ENCODE measurements around the gene TTC33.
"Not testable (repeated sequence)": the region's sequence is repeated elsewhere in the genome, so short reads cannot be mapped to it uniquely, and the experiment has no call there.

TTC33 gene

GRCh38 chr5:40716000-40716399 lies 39.8 kb downstream of the TTC33 start:
- no peak for DNase-seq

GRCh38 chr5:40714001-40714400 lies 41.8 kb downstream of the TTC33 start:
- no peak for DNase-seq

GRCh38 chr5:40710575-40710974 lies 45.2 kb downstream of the TTC33 start:
- DNase-seq, result not testable (repeated sequence)

- DNase-seq, result not testable (repeated sequence)
Observed at GRCh38 chr5:40705484-40705883, 50.3 kb downstream of the TTC33 start.

GRCh38 chr5:40702027-40702426 lies 53.7 kb downstream of the TTC33 start:
- not testable (repeated sequence) for DNase-seq

GRCh38 chr5:40700116-40700782 lies 55.5 kb downstream of the TTC33 start:
- no peak for DNase-seq

- DNase-seq, result no peak
Observed at GRCh38 chr5:40694433-40694832, 61.3 kb downstream of the TTC33 start.

- no peak for DNase-seq
Observed at GRCh38 chr5:40691894-40692293, 63.9 kb downstream of the TTC33 start.

GRCh38 chr5:40690267-40690666 lies 65.5 kb downstream of the TTC33 start:
- DNase-seq, result no peak

- no peak for DNase-seq
Observed at GRCh38 chr5:40689438-40689837, 66.3 kb downstream of the TTC33 start.

GRCh38 chr5:40688996-40689395 lies 66.8 kb downstream of the TTC33 start:
- DNase-seq, result no peak

- DNase-seq, result peak; percentile 71
Observed at GRCh38 chr5:40688127-40688761, 67.5 kb downstream of the TTC33 start.

- DNase-seq, result no peak
Observed at GRCh38 chr5:40687321-40687720, 68.4 kb downstream of the TTC33 start.

- DNase-seq, result no peak
Observed at GRCh38 chr5:40685976-40686486, 69.7 kb downstream of the TTC33 start.

GRCh38 chr5:40685193-40685592 lies 70.6 kb downstream of the TTC33 start:
- no peak for DNase-seq

GRCh38 chr5:40683305-40683704 lies 72.5 kb downstream of the TTC33 start:
- no peak for DNase-seq

GRCh38 chr5:40682154-40683017 lies 73.4 kb downstream of the TTC33 start:
- DNase-seq, result no peak

GRCh38 chr5:40681363-40682153 lies 74.2 kb downstream of the TTC33 start:
- DNase-seq, result no peak

GRCh38 chr5:40680741-40681362 lies 74.9 kb downstream of the TTC33 start:
- DNase-seq, result no peak

GRCh38 chr5:40679913-40680681 lies 75.7 kb downstream of the TTC33 start, which contains the start of gene PTGER4:
PTGER4 (plus strand) TSS chr5:40679915; CDS start chr5:40680994, 1,079 bp downstream.
- no peak for DNase-seq

All from NCI-H2171 (cell line).